Measurements from ENCODE around the gene HACD2.
"Not testable (repeated sequence)": the region's sequence is repeated elsewhere in the genome, so short reads cannot be mapped to it uniquely, and the experiment has no call there.

Gene HACD2

DNA sequence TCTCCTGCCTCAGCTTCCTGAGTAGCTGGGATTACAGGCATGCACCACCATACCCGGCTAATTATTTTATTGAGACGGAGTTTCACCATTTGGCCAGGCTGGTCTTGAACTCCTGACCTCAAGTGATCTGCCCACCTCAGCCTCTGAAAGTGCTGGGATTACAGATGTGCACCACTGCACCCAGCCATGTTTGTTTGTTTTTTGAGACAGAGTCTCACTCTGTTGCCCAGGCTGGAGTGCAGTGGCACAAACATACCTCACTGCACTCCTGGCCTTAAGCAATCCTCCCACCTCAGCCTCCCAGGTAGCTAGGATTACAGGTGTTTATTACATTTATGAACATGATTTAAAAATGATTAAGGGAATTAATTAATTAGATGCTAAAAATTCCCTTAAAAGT, 18.3 kb upstream of the HACD2 start:
- POLR2A ChIA-PET; H3K27ac ChIP-seq (ENCODE audit: insufficient read depth in 1 of 2, low read depth in 1 of 2, low read length in 2 of 2, poor library complexity in 1 of 2, severe bottlenecking in 2 of 2); H3K27me3 ChIP-seq (replicated peaks in 2 of 5; ENCODE audit: control insufficient read depth in 4 of 5, insufficient read depth in 5 of 5, low read length in 4 of 5); H3K4me3 ChIP-seq (ENCODE audit: control insufficient read depth in 1 of 7, extremely low read depth in 1 of 7, insufficient read depth in 4 of 7, low read depth in 2 of 7, low read length in 6 of 7); H3K36me3 ChIP-seq (ENCODE audit: control insufficient read depth in 4 of 4, insufficient read depth in 4 of 4, low read length in 3 of 4); CTCF ChIA-PET; H3K4me1 ChIP-seq (ENCODE audit: control extremely low read depth in 1 of 4, control insufficient read depth in 4 of 4, insufficient read depth in 4 of 4, low read length in 3 of 4); DNase-seq; H3K9me3 ChIP-seq (ENCODE audit: control extremely low read depth in 1 of 5, control insufficient read depth in 4 of 5, insufficient read depth in 2 of 5, low read depth in 1 of 5, low read length in 4 of 5): not testable (repeated sequence)
- 100% methylated on average over 2 of the region's 2 CpGs for WGBS (ENCODE audit: insufficient coverage)

DNA sequence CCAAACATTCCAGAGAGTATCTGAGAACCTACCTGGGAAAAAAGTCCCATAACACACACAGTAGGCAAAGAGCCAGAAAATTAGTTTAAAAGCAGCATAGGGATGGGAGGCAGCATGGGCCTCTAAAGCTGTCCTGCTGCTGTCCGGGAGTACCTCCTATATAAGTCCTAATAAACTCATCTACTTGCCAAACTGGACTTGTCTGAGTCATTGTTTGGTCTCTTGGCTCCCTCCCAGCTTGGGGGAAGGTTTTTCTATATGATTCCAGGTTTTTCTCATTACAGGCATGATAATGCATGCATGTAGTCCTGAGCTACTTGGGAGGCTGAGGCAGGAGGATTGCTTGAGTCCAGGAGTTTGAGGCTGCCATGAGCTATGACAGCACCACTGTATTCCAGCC, 17.5 kb upstream of the HACD2 start:
- CTCF ChIA-PET, result no interaction called here
- no peaks in the 10 kb centered on the region for H3K9me3 ChIP-seq (ENCODE audit: control extremely low read depth in 1 of 5, control insufficient read depth in 4 of 5, insufficient read depth in 2 of 5, low read depth in 1 of 5, low read length in 4 of 5)
- no peak overlapping the region for H3K27ac ChIP-seq (ENCODE audit: insufficient read depth in 1 of 2, low read depth in 1 of 2, low read length in 2 of 2, poor library complexity in 1 of 2, severe bottlenecking in 2 of 2)
- no peak overlapping the region for H3K4me3 ChIP-seq (ENCODE audit: control insufficient read depth in 1 of 7, extremely low read depth in 1 of 7, insufficient read depth in 4 of 7, low read depth in 2 of 7, low read length in 6 of 7)
- H3K27me3 ChIP-seq (replicated peaks in 2 of 5; ENCODE audit: control insufficient read depth in 4 of 5, insufficient read depth in 5 of 5, low read length in 4 of 5), result no peaks in the 10 kb centered on the region
- WGBS (ENCODE audit: insufficient coverage), result 100% methylated on average over 1 of the region's 1 CpG
- H3K36me3 ChIP-seq (ENCODE audit: control insufficient read depth in 4 of 4, insufficient read depth in 4 of 4, low read length in 3 of 4), result peaks cover 0 to 5% (median 2%) of the 10 kb centered on the region in 4 experiments
- H3K4me1 ChIP-seq (ENCODE audit: control extremely low read depth in 1 of 4, control insufficient read depth in 4 of 4, insufficient read depth in 4 of 4, low read length in 3 of 4), result peaks cover 0 to 4% (median 2%) of the 10 kb centered on the region in 4 experiments
- no peak for DNase-seq
- POLR2A ChIA-PET, result no interaction called here

DNA sequence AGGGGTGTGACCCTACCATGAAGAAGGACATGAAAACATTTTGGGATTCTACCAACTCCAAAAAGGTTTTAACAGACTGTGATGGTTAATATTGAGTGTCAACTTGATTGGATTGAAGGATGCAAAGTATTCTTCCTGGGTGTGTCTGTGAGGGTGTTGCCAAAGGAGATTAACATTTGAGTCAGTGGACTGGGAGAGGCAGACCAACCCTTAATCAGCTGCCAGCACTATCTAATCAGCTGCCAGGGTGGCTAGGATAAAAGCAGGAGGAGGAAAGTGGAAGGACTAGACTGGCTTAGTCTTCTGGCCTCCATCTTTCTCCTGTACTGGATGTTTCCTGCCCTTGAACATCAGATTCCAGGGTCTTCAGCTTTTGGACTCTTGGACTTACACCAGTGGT, 16.0 kb upstream of the HACD2 start:
- H3K4me1 ChIP-seq (ENCODE audit: control extremely low read depth in 1 of 4, control insufficient read depth in 4 of 4, insufficient read depth in 4 of 4, low read length in 3 of 4); H3K4me3 ChIP-seq (ENCODE audit: control insufficient read depth in 1 of 7, extremely low read depth in 1 of 7, insufficient read depth in 4 of 7, low read depth in 2 of 7, low read length in 6 of 7); H3K27me3 ChIP-seq (replicated peaks in 2 of 5; ENCODE audit: control insufficient read depth in 4 of 5, insufficient read depth in 5 of 5, low read length in 4 of 5); DNase-seq; CTCF ChIA-PET; H3K9me3 ChIP-seq (ENCODE audit: control extremely low read depth in 1 of 5, control insufficient read depth in 4 of 5, insufficient read depth in 2 of 5, low read depth in 1 of 5, low read length in 4 of 5); H3K36me3 ChIP-seq (ENCODE audit: control insufficient read depth in 4 of 4, insufficient read depth in 4 of 4, low read length in 3 of 4); H3K27ac ChIP-seq (ENCODE audit: insufficient read depth in 1 of 2, low read depth in 1 of 2, low read length in 2 of 2, poor library complexity in 1 of 2, severe bottlenecking in 2 of 2); POLR2A ChIA-PET: not testable (repeated sequence)

DNA sequence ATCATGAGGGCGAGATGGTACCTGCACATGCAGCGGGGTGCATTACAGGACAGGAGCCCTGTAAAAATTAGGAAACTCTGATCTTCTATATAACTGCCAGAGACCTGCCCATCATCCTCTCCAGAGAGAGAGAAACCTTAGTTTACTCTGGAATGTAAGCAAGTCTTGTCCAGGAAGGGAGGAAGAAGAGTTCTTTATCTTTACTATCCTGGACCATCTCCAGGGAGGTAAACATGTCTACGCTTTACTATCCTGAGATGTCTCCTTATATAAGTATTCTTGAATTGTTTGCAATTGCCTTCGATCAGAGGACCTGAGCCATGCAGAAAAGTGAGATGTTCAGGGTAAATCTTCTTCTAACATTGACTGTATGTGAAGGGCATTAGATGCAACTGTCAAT, 12.7 kb upstream of the HACD2 start:
- H3K36me3 ChIP-seq (ENCODE audit: control insufficient read depth in 4 of 4, insufficient read depth in 4 of 4, low read length in 3 of 4), result peaks cover 0 to 5% (median 1%) of the 10 kb centered on the region in 4 experiments
- no peaks in the 10 kb centered on the region for H3K27me3 ChIP-seq (replicated peaks in 2 of 5; ENCODE audit: control insufficient read depth in 4 of 5, insufficient read depth in 5 of 5, low read length in 4 of 5)
- H3K27ac ChIP-seq (ENCODE audit: insufficient read depth in 1 of 2, low read depth in 1 of 2, low read length in 2 of 2, poor library complexity in 1 of 2, severe bottlenecking in 2 of 2), result no peak overlapping the region
- DNase-seq, result no peak
- POLR2A ChIA-PET, result no interaction called here
- no peaks in the 10 kb centered on the region for H3K9me3 ChIP-seq (ENCODE audit: control extremely low read depth in 1 of 5, control insufficient read depth in 4 of 5, insufficient read depth in 2 of 5, low read depth in 1 of 5, low read length in 4 of 5)
- H3K4me1 ChIP-seq (ENCODE audit: control extremely low read depth in 1 of 4, control insufficient read depth in 4 of 4, insufficient read depth in 4 of 4, low read length in 3 of 4), result peaks cover 0 to 16% (median 9%) of the 10 kb centered on the region in 4 experiments
- CTCF ChIA-PET, result no interaction called here
- no peak overlapping the region for H3K4me3 ChIP-seq (ENCODE audit: control insufficient read depth in 1 of 7, extremely low read depth in 1 of 7, insufficient read depth in 4 of 7, low read depth in 2 of 7, low read length in 6 of 7)
- WGBS (ENCODE audit: insufficient coverage), result 100% methylated on average over 1 of the region's 4 CpGs

DNA sequence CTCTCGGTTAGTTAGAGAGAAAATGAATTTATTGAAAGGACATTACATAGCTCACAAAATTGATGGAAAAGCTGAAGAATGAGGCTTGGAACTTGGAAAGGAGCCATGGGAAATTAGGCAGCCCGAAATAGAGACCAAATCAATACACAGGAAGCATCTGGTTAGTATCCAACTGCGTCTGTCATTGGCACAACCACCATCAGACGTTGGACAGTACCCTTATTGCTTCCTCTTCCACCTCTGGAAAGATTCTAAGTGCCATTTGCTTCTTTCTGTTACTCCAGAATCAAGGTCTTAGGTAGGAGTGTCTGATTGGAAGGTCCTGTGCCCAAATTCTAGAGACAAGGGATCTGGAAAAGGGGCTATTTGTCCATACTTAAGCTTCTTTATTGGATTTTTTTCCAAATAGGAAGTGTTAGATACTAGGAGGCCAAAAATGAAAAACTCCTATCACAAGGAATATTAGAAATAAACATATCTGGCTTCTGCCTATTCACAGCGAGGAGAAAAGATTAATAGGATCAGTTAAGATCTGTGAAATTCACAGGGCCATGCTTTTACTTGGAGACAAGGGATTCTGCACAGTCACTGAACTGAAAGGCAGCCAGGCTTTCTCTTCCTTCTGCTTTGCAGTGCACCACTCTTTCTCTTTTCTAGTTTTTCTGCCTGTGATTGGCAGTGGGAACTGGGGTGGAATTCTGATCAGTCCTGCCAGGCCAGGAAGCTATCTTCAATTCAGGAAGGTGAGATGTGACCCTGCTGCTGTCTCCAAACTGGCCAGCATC, 10.7 kb upstream of the HACD2 start:
- Histone ChIP-seq H3K9me3 (ENCODE audit: control extremely low read depth in 1 of 5, control insufficient read depth in 4 of 5, insufficient read depth in 2 of 5, low read depth in 1 of 5, low read length in 4 of 5) (peaks cover 1 to 13% (median 4%) of the 10 kb centered on the region in 5 experiments), H3K4me3 (ENCODE audit: control insufficient read depth in 1 of 7, extremely low read depth in 1 of 7, insufficient read depth in 4 of 7, low read depth in 2 of 7, low read length in 6 of 7) (peak overlapping the region in 1 of 7 experiments; percentile 11), H3K27ac (ENCODE audit: insufficient read depth in 1 of 2, low read depth in 1 of 2, low read length in 2 of 2, poor library complexity in 1 of 2, severe bottlenecking in 2 of 2) (no peak overlapping the region), H3K27me3 (replicated peaks in 2 of 5; ENCODE audit: control insufficient read depth in 4 of 5, insufficient read depth in 5 of 5, low read length in 4 of 5) (no peaks in the 10 kb centered on the region), H3K36me3 (ENCODE audit: control insufficient read depth in 4 of 4, insufficient read depth in 4 of 4, low read length in 3 of 4) (peaks cover 0 to 19% (median 9%) of the 10 kb centered on the region in 4 experiments), H3K4me1 (ENCODE audit: control extremely low read depth in 1 of 4, control insufficient read depth in 4 of 4, insufficient read depth in 4 of 4, low read length in 3 of 4) (peaks cover 0 to 16% (median 9%) of the 10 kb centered on the region in 4 experiments)
- POLR2A ChIA-PET, result no interaction called here
- peak; percentile 19 to 74 (median 61) for DNase-seq
- 0% methylated on average over 2 of the region's 5 CpGs for WGBS (ENCODE audit: insufficient coverage)
- CTCF ChIA-PET, result interaction anchor here (1.4 kb wide), 1 partner anchor 11 kb away, joined by 5 read pairs; no protein-coding TSS in a partner anchor

DNA sequence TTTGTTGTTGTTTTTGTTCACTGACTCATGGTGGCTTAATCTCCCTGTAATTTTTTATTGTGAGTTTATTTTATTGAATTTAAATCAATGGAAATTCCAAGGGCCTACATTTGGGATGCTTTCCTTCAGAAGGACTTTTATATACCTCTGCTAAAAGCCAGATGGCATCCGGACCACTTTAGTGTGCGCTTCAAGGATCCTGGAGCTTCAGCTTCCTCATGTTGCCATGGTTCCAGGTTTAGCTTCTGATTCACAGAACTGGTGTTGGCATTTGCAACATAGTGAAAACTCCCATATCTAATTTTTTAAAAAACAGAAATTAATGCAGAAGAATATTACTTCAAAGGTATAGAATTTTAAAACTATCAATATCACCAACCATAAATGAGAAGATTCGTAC, 8.5 kb upstream of the HACD2 start:
- Histone ChIP-seq H3K36me3 (ENCODE audit: control insufficient read depth in 4 of 4, insufficient read depth in 4 of 4, low read length in 3 of 4) (peaks cover 0 to 24% (median 14%) of the 10 kb centered on the region in 4 experiments), H3K4me1 (ENCODE audit: control extremely low read depth in 1 of 4, control insufficient read depth in 4 of 4, insufficient read depth in 4 of 4, low read length in 3 of 4) (peaks cover 0 to 16% (median 9%) of the 10 kb centered on the region in 4 experiments), H3K27me3 (replicated peaks in 2 of 5; ENCODE audit: control insufficient read depth in 4 of 5, insufficient read depth in 5 of 5, low read length in 4 of 5) (no peaks in the 10 kb centered on the region), H3K4me3 (ENCODE audit: control insufficient read depth in 1 of 7, extremely low read depth in 1 of 7, insufficient read depth in 4 of 7, low read depth in 2 of 7, low read length in 6 of 7) (no peak overlapping the region), H3K9me3 (ENCODE audit: control extremely low read depth in 1 of 5, control insufficient read depth in 4 of 5, insufficient read depth in 2 of 5, low read depth in 1 of 5, low read length in 4 of 5) (peaks cover 1 to 26% (median 12%) of the 10 kb centered on the region in 5 experiments), H3K27ac (ENCODE audit: insufficient read depth in 1 of 2, low read depth in 1 of 2, low read length in 2 of 2, poor library complexity in 1 of 2, severe bottlenecking in 2 of 2) (no peak overlapping the region)
- POLR2A ChIA-PET, result no interaction called here
- DNase-seq, result no peak
- 83% methylated on average over 1 of the region's 3 CpGs for WGBS (ENCODE audit: insufficient coverage)
- CTCF ChIA-PET, result no interaction called here

DNA sequence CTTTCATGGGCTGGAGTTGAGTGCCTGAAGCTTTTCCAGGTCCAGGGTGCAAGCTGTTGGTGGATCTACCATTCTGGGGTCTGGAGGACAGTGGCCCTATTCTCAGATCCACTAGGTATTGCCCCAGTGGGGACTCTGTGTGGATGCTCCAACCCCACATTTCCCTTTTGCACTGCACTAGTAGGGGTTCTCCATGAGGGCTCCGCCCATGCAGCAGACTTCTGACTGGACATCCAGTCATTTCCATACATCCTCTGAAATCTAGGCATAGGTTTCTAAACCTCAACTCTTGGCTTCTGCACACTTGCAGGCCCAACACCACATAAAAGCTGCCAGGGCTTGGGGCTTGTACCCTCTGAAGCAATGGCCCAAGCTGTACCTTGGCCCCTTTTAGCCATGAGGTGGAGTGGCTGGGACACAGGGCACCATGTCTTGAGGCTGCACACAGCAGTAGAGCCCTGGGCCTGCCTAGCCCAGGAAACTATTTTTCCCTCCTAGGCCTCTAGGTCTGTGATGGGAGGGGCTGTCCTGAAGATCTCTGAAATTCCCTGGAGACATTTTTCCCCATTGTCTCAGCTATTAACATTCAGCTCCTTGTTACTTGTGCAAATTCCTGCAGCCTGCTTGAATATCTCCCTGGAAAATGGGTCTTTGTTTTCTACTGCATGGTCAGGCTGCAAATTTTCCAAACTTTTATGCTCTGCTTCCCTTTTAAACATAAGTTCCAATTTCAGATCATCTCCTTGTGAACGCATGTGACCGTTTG, 6.0 kb upstream of the HACD2 start:
- WGBS (ENCODE audit: insufficient coverage), result 96% methylated on average over 3 of the region's 3 CpGs
- peak in 1 of 3 donors; percentile 21 for DNase-seq
- no peak overlapping the region for H3K27ac ChIP-seq (ENCODE audit: insufficient read depth in 1 of 2, low read depth in 1 of 2, low read length in 2 of 2, poor library complexity in 1 of 2, severe bottlenecking in 2 of 2)
- no peaks in the 10 kb centered on the region for H3K27me3 ChIP-seq (replicated peaks in 2 of 5; ENCODE audit: control insufficient read depth in 4 of 5, insufficient read depth in 5 of 5, low read length in 4 of 5)
- H3K4me3 ChIP-seq (ENCODE audit: control insufficient read depth in 1 of 7, extremely low read depth in 1 of 7, insufficient read depth in 4 of 7, low read depth in 2 of 7, low read length in 6 of 7), result no peak overlapping the region
- H3K4me1 ChIP-seq (ENCODE audit: control extremely low read depth in 1 of 4, control insufficient read depth in 4 of 4, insufficient read depth in 4 of 4, low read length in 3 of 4), result peaks cover 0 to 18% (median 15%) of the 10 kb centered on the region in 4 experiments
- POLR2A ChIA-PET, result no interaction called here
- H3K36me3 ChIP-seq (ENCODE audit: control insufficient read depth in 4 of 4, insufficient read depth in 4 of 4, low read length in 3 of 4), result peaks cover 0 to 27% (median 14%) of the 10 kb centered on the region in 4 experiments
- H3K9me3 ChIP-seq (ENCODE audit: control extremely low read depth in 1 of 5, control insufficient read depth in 4 of 5, insufficient read depth in 2 of 5, low read depth in 1 of 5, low read length in 4 of 5), result peaks cover 1 to 30% (median 17%) of the 10 kb centered on the region in 5 experiments
- CTCF ChIA-PET, result no interaction called here

Data from common myeloid progenitor, CD34-positive (primary cell).